Gastroesophageal sphincter (tissue), 4 donors: ENCODE data around the gene ZMPSTE24. TPM values are rescaled to one million over a fixed set of nuclear protein-coding genes. Genes with fewer than 3 reads are reported as not detected.

Experiments used
- ATAC-seq: fragments of 150-250 bp; one replicate; pipeline ENCODE4 v1.9.1; 2016; ENCODE audit warnings: mild to moderate bottlenecking, moderate library complexity
- H3K27ac ChIP-seq, 4 donors: fragments of 200-600 bp; sonication (generic) in 3 of 4; 1 replicate in 3 of 4; 2 replicates in 1 of 4; pipeline ENCODE4 v1.5.1; 2016 to 2019
- H3K27me3 ChIP-seq: fragments of 200-600 bp; sonication (generic); one replicate; pipeline ENCODE4 v1.5.1; 2019
- H3K36me3 ChIP-seq, 2 donors: fragments of 200-600 bp; sonication (generic); one replicate each; pipeline ENCODE4 v1.5.1; 2019; ENCODE audit warnings: control low read depth in 1 of 2
- H3K4me1 ChIP-seq, 3 donors: fragments of 200-600 bp; sonication (generic); 1 replicate in 2 of 3; 2 replicates in 1 of 3; pipeline ENCODE4 v1.5.1; 2016 to 2019; ENCODE audit warnings: control low read depth in 2 of 3
- H3K4me3 ChIP-seq, 2 donors: fragments of 200-600 bp; sonication (generic); one replicate each; pipeline ENCODE4 v1.5.1; 2019; ENCODE audit warnings: mild to moderate bottlenecking in 1 of 2, moderate library complexity in 1 of 2
- H3K9me3 ChIP-seq, 3 donors: fragments of 200-600 bp; sonication (generic); one replicate each; pipeline ENCODE4 v1.5.1; 2017 to 2019; ENCODE audit warnings: control low read depth in 2 of 3
- EP300 ChIP-seq: sonication (generic); formaldehyde crosslinking; IDR thresholded peaks from one replicate; pipeline ENCODE4 v1.6.1; 2017; ENCODE audit warnings: antibody characterized with exemption, mild to moderate bottlenecking
- POLR2A ChIP-seq, 2 donors: fragments of 450-650 bp; IDR thresholded peaks; one replicate each; pipeline ENCODE4 v1.6.1; 2017; ENCODE audit warnings: antibody characterized with exemption in 2 of 2, mild to moderate bottlenecking in 2 of 2, moderate library complexity in 1 of 2
- POLR2AphosphoS5 ChIP-seq: sonication (generic); formaldehyde crosslinking; IDR thresholded peaks from one replicate; pipeline ENCODE4 v1.6.1; 2017; ENCODE audit warnings: antibody characterized with exemption
- WGBS, 2 donors: methylation state at CpG; one replicate each; pipeline ENCODE4 v1.1.5; 2018; ENCODE audit warnings: low coverage in 1 of 2; 5-methylcytosine and 5-hydroxymethylcytosine counted together
- total RNA-seq, 4 donors: library from RNA; depleted of rRNA; stranded (reverse); fragments of >200 nt; gene quantifications; one replicate each; pipeline ENCODE4 v1.1.0, GENCODE V29; 2016
- TF ChIP-seq, protein P1 (sequence below), 4 experiments: fragments of 200-600 bp in 2 of 4; fragments of 450-650 bp in 2 of 4; sonication (generic) in 1 of 4; IDR thresholded peaks; one replicate each; pipeline ENCODE4 v1.5.1; 2017 to 2019; ENCODE audit warnings: antibody characterized with exemption in 4 of 4, mild to moderate bottlenecking in 2 of 4, moderate library complexity in 2 of 4

The ZMPSTE24 gene
- total RNA-seq, 4 donors from 2014 or later: 49.0 to 76.1 (median 58.3) TPM

DNA sequence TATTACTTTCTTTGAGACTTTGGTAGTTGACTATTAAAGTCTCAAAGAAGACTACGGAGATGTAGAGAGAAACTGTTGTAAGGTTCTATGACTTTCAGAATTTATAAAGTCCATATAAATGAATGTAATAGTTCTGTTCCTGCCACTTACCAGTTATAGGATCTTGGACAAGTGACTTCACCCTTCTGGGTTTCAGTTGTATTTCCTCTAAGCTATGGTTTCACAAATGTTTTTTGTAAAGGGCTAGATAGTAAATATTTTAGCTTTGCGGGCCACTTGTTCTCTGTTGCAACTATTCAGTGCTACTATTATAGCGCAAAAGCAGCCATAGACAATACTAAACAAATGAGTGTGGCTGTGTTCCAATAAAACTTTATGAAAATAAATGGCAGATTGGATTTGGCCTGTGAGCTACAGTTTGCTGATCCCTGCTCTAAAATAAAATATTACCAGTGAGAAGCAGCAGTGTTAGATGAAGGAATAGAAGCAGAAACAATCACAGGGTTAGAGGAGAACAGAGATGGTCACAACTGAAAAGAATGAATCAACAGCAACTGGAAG lies 14.7 kb downstream of the ZMPSTE24 start:
- 89 to 90% methylated on average over 3 of the region's 3 CpGs for WGBS, 2 donors
- Histone ChIP-seq H3K27me3 (no peaks in the 10 kb centered on the region), H3K4me1 (peaks cover 0 to 26% (median 2%) of the 10 kb centered on the region in 3 donors), H3K9me3 (no peaks in the 10 kb centered on the region), H3K27ac (no peak overlapping the region), H3K4me3 (no peak overlapping the region), H3K36me3 (peaks cover 9 to 94% of the 10 kb centered on the region in 2 donors)
- no peak for ATAC-seq
- TF ChIP-seq POLR2A (IDR thresholded peaks at IDR 0.05) (no peak), EP300 (no peak), POLR2AphosphoS5 (no peak)
- TF ChIP-seq, protein P1, sequence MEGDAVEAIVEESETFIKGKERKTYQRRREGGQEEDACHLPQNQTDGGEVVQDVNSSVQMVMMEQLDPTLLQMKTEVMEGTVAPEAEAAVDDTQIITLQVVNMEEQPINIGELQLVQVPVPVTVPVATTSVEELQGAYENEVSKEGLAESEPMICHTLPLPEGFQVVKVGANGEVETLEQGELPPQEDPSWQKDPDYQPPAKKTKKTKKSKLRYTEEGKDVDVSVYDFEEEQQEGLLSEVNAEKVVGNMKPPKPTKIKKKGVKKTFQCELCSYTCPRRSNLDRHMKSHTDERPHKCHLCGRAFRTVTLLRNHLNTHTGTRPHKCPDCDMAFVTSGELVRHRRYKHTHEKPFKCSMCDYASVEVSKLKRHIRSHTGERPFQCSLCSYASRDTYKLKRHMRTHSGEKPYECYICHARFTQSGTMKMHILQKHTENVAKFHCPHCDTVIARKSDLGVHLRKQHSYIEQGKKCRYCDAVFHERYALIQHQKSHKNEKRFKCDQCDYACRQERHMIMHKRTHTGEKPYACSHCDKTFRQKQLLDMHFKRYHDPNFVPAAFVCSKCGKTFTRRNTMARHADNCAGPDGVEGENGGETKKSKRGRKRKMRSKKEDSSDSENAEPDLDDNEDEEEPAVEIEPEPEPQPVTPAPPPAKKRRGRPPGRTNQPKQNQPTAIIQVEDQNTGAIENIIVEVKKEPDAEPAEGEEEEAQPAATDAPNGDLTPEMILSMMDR (IDR thresholded peaks at IDR 0.05): no peak

DNA sequence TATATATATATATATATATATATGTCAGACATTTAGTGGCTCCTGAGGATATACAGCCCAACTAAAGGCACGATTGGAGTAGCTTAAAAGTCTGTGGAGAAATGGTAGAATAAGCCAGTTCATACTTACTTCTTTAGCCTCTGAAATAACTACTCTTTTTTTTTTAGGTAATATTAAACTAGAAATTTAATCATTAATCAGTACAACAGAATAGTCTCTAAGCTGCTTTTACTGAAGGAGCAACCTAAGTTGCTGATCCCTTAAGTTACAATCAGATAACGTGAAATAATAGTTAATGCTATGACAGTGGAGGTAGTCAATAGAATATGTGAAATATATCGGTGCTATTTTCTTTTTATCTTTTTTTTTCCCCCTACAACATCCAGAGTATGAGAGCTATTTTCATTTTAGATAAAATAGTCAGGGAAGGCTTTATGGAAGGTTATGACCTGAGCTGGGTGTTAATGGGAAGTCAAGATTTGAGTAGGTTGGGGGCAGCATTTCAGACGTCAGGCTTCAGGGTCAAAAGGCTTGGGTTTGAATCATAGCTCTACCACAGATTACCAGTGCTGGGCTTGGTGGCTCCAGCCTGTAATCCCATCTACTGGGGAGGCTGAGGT lies 15.6 kb downstream of the ZMPSTE24 start:
- Histone ChIP-seq H3K9me3 (no peaks in the 10 kb centered on the region), H3K4me3 (no peak overlapping the region), H3K27me3 (no peaks in the 10 kb centered on the region), H3K27ac (no peak overlapping the region), H3K36me3 (peaks cover 9 to 89% of the 10 kb centered on the region in 2 donors), H3K4me1 (peaks cover 0 to 17% (median 0%) of the 10 kb centered on the region in 3 donors)
- TF ChIP-seq POLR2AphosphoS5 (no peak), POLR2A (IDR thresholded peaks at IDR 0.05) (no peak), EP300 (no peak)
- TF ChIP-seq, protein P1 (IDR thresholded peaks at IDR 0.05): no peak
- WGBS, 2 donors: 81 to 90% methylated on average over 3 to 4 of the region's 4 CpGs
- ATAC-seq: no peak

DNA sequence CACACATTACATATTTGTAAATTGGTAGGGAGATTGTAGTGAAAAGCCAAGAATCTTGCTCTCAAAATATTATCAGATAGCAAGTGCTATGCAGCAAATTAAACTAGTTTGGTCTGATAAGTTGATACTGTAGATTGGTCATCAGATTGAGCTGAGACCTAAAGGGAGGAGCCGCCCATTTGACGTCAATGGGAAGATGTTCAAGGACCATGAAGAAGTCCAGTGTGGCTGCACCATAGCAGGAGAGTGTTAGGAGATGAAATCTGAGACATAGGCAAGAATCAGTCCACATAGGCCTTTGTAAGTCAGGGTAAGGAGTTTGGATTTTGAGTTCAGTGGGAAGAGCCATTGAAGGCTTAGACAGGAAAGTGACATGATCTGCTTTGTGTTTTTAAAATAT lies 16.3 kb downstream of the ZMPSTE24 start:
- Histone ChIP-seq H3K36me3 (peaks cover 9 to 88% of the 10 kb centered on the region in 2 donors), H3K4me1 (peaks cover 0 to 12% (median 0%) of the 10 kb centered on the region in 3 donors), H3K4me3 (no peak overlapping the region), H3K27ac (no peak overlapping the region), H3K9me3 (no peaks in the 10 kb centered on the region), H3K27me3 (no peaks in the 10 kb centered on the region)
- TF ChIP-seq POLR2A (IDR thresholded peaks at IDR 0.05) (no peak), POLR2AphosphoS5 (no peak), EP300 (no peak)
- TF ChIP-seq, protein P1 (IDR thresholded peaks at IDR 0.05): no peak
- 84 to 85% methylated on average over 2 of the region's 2 CpGs for WGBS, 2 donors
- no peak for ATAC-seq

DNA sequence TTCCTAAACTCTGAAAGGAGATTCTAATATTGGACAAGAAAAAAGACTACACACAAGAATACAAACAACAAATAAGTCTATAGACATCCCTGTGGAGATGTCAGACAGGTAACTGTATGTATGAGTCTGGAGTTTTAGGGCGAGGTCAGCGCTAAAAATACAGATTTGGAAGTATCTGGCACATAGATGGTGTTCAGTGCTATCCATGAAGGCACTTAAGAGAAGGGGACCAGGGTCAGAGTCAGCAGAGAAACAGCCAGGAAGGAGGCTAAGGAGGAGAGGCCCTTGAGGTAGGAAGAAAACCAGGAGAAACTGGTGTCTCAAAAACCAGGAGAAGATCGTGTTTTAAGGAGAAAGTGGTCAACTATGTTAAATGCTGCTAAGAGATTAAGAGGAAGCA lies 18.1 kb downstream of the ZMPSTE24 start:
- WGBS, 2 donors: 98 to 100% methylated on average over 2 to 3 of the region's 3 CpGs
- TF ChIP-seq, protein P1 (IDR thresholded peaks at IDR 0.05): no peak
- H3K36me3 ChIP-seq: peaks cover 9 to 88% of the 10 kb centered on the region in 2 donors
- no peak overlapping the region for H3K4me3 ChIP-seq
- ATAC-seq: no peak
- H3K9me3 ChIP-seq: no peaks in the 10 kb centered on the region
- H3K27ac ChIP-seq: no peak overlapping the region
- peaks cover 0 to 8% (median 0%) of the 10 kb centered on the region in 3 donors for H3K4me1 ChIP-seq
- H3K27me3 ChIP-seq: no peaks in the 10 kb centered on the region

DNA sequence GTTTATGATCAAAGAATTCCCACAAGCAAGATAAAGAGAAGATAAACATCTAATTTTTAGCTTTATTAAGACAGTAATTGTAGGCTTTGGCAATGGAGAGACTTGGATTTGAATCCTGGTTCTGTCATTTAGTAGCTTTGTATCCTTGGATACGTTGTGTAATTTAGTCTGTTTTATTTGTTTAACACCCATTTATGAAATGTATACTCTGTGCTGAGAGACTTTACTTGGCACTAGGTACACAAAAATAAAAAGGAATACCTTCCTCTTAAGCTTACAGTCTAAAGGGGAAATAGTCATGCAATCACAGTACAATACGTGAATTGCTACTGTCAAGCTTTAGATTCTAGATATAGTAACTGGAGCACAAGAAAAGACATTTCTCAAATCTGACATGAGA lies 23.8 kb downstream of the ZMPSTE24 start:
- TF ChIP-seq POLR2AphosphoS5 (no peak), EP300 (no peak), POLR2A (IDR thresholded peaks at IDR 0.05) (no peak)
- TF ChIP-seq, protein P1 (IDR thresholded peaks at IDR 0.05): no peak
- 41 to 57% methylated on average over 2 of the region's 2 CpGs for WGBS, 2 donors
- Histone ChIP-seq H3K27ac (peak overlapping the region in 1 of 4 donors; percentile 68), H3K9me3 (no peaks in the 10 kb centered on the region), H3K4me3 (no peak overlapping the region), H3K4me1 (peaks cover 0 to 20% (median 0%) of the 10 kb centered on the region in 3 donors), H3K27me3 (no peaks in the 10 kb centered on the region), H3K36me3 (peaks cover 0 to 69% of the 10 kb centered on the region in 2 donors)
- ATAC-seq: no peak
